NT2/D1 (cell line): ENCODE data around the gene VAMP1.
"Not testable (repeated sequence)": the region's sequence is repeated elsewhere in the genome, so short reads cannot be mapped to it uniquely, and the experiment has no call there.

Experiments
- DNase-seq: peaks from one replicate; pipeline ENCODE4 v3.0.0-alpha.2; 2011; ENCODE audit warnings: low read depth, low spot score
- H3K27me3 ChIP-seq: 2 replicates; pipeline ENCODE4 v1.6.0; 2011; ENCODE audit warnings: mild to moderate bottlenecking; ENCODE audit not compliant: insufficient read length, insufficient read depth
- H3K36me3 ChIP-seq: 2 replicates; pipeline ENCODE4 v1.6.1; 2011; ENCODE audit warnings: mild to moderate bottlenecking, low read length, mixed read lengths; ENCODE audit not compliant: insufficient read depth, insufficient read length
- H3K4me1 ChIP-seq: 2 replicates; pipeline ENCODE4 v1.5.1; 2011; ENCODE audit not compliant: insufficient read depth, insufficient read length
- H3K4me3 ChIP-seq: 2 replicates; pipeline ENCODE4 v1.5.1; 2011; ENCODE audit warnings: low read depth; ENCODE audit not compliant: insufficient read length
- H3K9ac ChIP-seq: 2 replicates; pipeline ENCODE4 v1.6.0; 2011; ENCODE audit warnings: low read depth; ENCODE audit not compliant: insufficient read length
- H3K9me3 ChIP-seq: 2 replicates; pipeline ENCODE4 v1.5.1; 2011; ENCODE audit warnings: mild to moderate bottlenecking, low read length; ENCODE audit not compliant: insufficient read depth
- SUZ12 ChIP-seq: IDR thresholded peaks from 2 replicates; pipeline ENCODE4 v1.6.1; 2011; ENCODE audit not compliant: insufficient read length, insufficient read depth; ENCODE audit errors: extremely low read depth
- YY1 ChIP-seq: IDR thresholded peaks from 2 replicates; pipeline ENCODE4 v1.6.1; 2011; ENCODE audit not compliant: insufficient read length, insufficient read depth
- ZNF274 ChIP-seq: IDR thresholded peaks from 2 replicates; pipeline ENCODE4 v1.6.1; 2011; ENCODE audit warnings: mild to moderate bottlenecking, low read depth, low read length

The VAMP1 gene, protein sequence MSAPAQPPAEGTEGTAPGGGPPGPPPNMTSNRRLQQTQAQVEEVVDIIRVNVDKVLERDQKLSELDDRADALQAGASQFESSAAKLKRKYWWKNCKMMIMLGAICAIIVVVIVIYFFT

DNA sequence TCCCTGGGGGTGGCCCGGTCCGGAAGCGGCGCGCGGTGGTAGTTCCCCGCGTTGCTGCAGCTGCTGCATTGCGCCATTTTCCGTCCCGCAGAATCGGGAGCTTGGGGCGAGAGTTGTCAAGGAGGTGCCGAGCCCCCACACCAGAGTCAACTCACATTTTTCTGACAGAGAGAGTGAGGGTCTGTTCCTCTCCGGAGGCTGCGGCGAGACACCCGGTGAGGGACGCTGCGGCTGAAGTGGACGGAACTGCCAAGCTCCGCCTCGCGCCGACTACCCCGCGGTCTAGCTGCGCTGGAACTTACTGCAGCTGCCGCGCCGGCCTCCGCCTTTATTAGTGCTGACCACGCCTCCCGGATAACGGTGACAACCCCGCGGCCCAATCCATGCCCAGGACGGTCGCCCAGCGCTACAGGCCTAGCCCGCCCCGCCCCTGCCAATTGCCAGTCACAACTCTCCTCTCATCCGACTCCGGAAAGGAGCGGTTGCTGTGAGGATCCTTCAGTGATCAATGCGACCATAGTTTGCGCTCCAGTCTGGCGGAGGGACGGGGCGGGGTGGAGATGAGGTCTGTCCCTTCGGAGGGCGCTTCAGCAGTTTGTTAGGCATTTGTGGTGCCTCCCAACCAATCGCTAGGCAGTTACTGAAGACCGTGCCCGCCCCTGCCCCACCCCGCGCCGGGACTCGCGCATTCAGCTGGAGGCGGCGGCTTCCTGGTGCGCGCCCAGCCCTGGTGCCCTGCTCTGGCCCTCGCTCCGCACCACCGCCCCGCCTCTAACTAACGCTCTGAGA is at the start of gene VAMP1:
VAMP1 (minus strand) TSS at position 303 of the 789 bp plus-strand sequence; CDS start at position 157, 146 bp downstream.
- H3K36me3 ChIP-seq: peaks cover 31% of the 10 kb centered on the region
- H3K27me3 ChIP-seq: no peaks in the 10 kb centered on the region
- H3K9ac ChIP-seq: peak within 1 kb of the TSS; percentile 92
- peak within 1 kb of the TSS; percentile 93 for H3K4me3 ChIP-seq
- TF ChIP-seq SUZ12: no peak
- no peak for TF ChIP-seq ZNF274
- TF ChIP-seq YY1: no peak
- peaks cover 13% of the 10 kb centered on the region; the same call in 1 of the 2 replicates for H3K9me3 ChIP-seq
- DNase-seq: peak; percentile 100
- H3K4me1 ChIP-seq: peaks cover 7% of the 10 kb centered on the region

GRCh38 chr12:6520186-6520585 is 49.7 kb upstream of the VAMP1 start:
- H3K4me1 ChIP-seq: no peaks in the 10 kb centered on the region
- no peaks in the 10 kb centered on the region for H3K9me3 ChIP-seq
- DNase-seq: no peak
- no peaks in the 10 kb centered on the region for H3K27me3 ChIP-seq
- H3K36me3 ChIP-seq: peaks cover 95% of the 10 kb centered on the region
- TF ChIP-seq ZNF274 (no peak), YY1 (no peak), SUZ12 (no peak)
- H3K9ac ChIP-seq: no peak overlapping the region
- no peak overlapping the region for H3K4me3 ChIP-seq

DNA sequence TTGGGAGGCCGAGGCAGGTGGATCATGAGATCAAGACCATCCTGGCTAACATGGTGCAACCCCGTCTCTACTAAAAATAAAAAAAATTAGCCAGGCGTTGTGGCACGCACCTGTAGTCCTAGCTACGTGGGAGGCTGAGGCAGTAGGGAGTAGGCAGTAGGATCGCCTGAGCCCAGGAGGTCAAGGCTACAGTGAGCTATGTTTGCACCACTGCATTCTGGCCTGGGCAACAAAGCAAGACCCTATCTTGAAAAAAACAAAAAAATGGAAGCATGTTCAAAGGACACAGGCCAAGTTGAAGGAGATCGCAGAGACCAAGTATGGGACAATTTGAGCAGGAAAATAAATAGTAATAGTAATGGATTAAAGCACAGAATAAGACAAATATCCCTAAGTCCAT is 37.6 kb upstream of the VAMP1 start:
- peaks cover 2% of the 10 kb centered on the region for H3K4me1 ChIP-seq
- no peak overlapping the region for H3K9ac ChIP-seq
- no peak for DNase-seq
- peaks cover 84% of the 10 kb centered on the region for H3K36me3 ChIP-seq
- no peak overlapping the region for H3K4me3 ChIP-seq
- TF ChIP-seq SUZ12: no peak
- TF ChIP-seq ZNF274: no peak
- no peak for TF ChIP-seq YY1
- no peaks in the 10 kb centered on the region for H3K27me3 ChIP-seq
- H3K9me3 ChIP-seq: no peaks in the 10 kb centered on the region

GRCh38 chr12:6507102-6507998 is 36.9 kb upstream of the VAMP1 start:
- TF ChIP-seq ZNF274 (no peak), SUZ12 (no peak), YY1 (no peak)
- DNase-seq: no peak
- Histone ChIP-seq H3K36me3 (peaks cover 81% of the 10 kb centered on the region), H3K4me1 (peaks cover 2% of the 10 kb centered on the region), H3K9ac (no peak overlapping the region), H3K27me3 (no peaks in the 10 kb centered on the region), H3K9me3 (no peaks in the 10 kb centered on the region), H3K4me3 (no peak overlapping the region)

DNA sequence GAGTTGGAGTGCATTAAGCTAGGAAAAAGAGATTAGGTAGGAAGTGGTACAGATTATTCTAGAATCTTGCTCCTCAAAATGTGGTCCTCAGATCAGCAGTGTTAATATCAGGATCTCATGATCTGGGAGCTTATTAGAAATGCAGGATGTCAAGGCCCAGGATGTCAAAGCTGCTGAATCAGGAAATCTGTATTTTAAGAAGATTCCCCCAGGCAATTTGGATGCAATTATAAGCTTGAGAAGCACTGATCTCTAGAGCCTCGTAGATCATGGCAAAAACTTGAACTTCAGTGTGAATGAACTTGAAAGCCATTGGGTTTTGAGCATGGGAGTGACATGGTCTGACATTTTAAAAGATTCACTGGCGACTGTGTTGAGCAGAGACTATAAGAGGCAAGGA is 30.0 kb upstream of the VAMP1 start:
- peaks cover 86% of the 10 kb centered on the region for H3K36me3 ChIP-seq
- H3K9me3 ChIP-seq: no peaks in the 10 kb centered on the region
- no peaks in the 10 kb centered on the region for H3K4me1 ChIP-seq
- DNase-seq: no peak
- no peak for TF ChIP-seq SUZ12
- no peak for TF ChIP-seq YY1
- no peak for TF ChIP-seq ZNF274
- H3K9ac ChIP-seq: no peak overlapping the region
- H3K4me3 ChIP-seq: no peak overlapping the region
- no peaks in the 10 kb centered on the region for H3K27me3 ChIP-seq

DNA sequence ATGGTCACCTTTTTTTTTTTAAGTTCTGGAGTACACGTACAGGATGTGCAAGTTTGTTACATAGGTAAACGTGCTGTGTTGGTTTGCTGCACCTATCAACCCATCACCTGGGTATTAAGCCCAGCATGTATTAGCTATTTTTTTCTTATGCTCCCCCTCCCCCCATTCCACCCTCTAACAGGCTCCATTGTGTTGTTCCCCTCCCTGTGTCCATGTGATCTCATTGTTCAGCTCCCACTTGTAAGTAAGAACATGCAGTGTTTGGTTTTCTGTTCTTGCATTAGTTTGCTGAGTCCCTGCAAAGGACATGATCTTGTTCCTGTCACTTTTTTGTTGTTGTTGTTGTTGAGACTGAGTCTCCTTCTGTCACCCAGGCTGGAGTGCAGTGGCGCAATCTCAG is 26.8 kb upstream of the VAMP1 start:
- H3K36me3 ChIP-seq: peaks cover 72% of the 10 kb centered on the region
- H3K9ac ChIP-seq, H3K9me3 ChIP-seq, H3K4me3 ChIP-seq, H3K4me1 ChIP-seq, DNase-seq, H3K27me3 ChIP-seq: not testable (repeated sequence)

GRCh38 chr12:6494968-6495367 is 24.5 kb upstream of the VAMP1 start:
- peaks cover 74% of the 10 kb centered on the region for H3K36me3 ChIP-seq
- no peaks in the 10 kb centered on the region for H3K9me3 ChIP-seq
- DNase-seq: no peak
- H3K4me1 ChIP-seq: no peaks in the 10 kb centered on the region
- no peaks in the 10 kb centered on the region for H3K27me3 ChIP-seq
- peak overlapping the region; percentile 98 for H3K4me3 ChIP-seq
- TF ChIP-seq SUZ12 (no peak), YY1 (no peak), ZNF274 (no peak)
- H3K9ac ChIP-seq: peak overlapping the region; percentile 71
